ENCODE results near the gene P2RX2. TPM values are rescaled to one million over a fixed set of nuclear protein-coding genes. Genes with fewer than 3 reads are reported as not detected.

The P2RX2 gene
- total RNA-seq, 2 experiments from 2014 or later, result not detected

- ChIA-PET CTCF (ENCODE audit: unreplicated experiment) (no interaction called here), POLR2A (interaction anchor here (0.6 to 0.8 kb wide), 2 partner anchors 8 to 52 kb away, joined by 3 to 4 read pairs; no protein-coding TSS in a partner anchor)
- Histone ChIP-seq H3K4me3 (ENCODE audit: low read depth, low read length, poor library complexity, severe bottlenecking) (no peak overlapping the region), H3K4me1 (ENCODE audit: insufficient read depth, low read length, poor library complexity, severe bottlenecking) (peaks cover 9% of the 10 kb centered on the region), H3K9me2 (ENCODE audit: insufficient read depth, low read length) (no peaks in the 10 kb centered on the region), H3K27ac (ENCODE audit: low read depth, low read length, poor library complexity, severe bottlenecking) (no peak overlapping the region), H3K79me2 (ENCODE audit: insufficient read depth, low read depth, low read length) (no peaks in the 10 kb centered on the region), H2AFZ (ENCODE audit: low read length) (no peak overlapping the region), H3K9me3 (ENCODE audit: low read length) (peaks cover 20% of the 10 kb centered on the region; the same call in 1 of the 2 replicates), H3K4me2 (ENCODE audit: low read length) (no peak overlapping the region), H3K36me3 (ENCODE audit: insufficient read depth, low read length) (peaks cover under 1% of the 10 kb centered on the region; the same call in 1 of the 2 replicates), H4K20me1 (ENCODE audit: insufficient read depth, low read length) (no peaks in the 10 kb centered on the region)
- BruUV-seq (replicated peaks), result no TSS peak
- DNase-seq (ENCODE audit: low spot score), result no peak
- TF ChIP-seq CTCF (conservative IDR thresholded peaks at IDR 0.05; ENCODE audit: low read length), result no peak
- TF ChIP-seq EZH2phosphoT487 (IDR thresholded peaks at IDR 0.05; ENCODE audit: borderline replicate concordance, low read depth, low read length), result no peak
- intact Hi-C loops (cut with micrococcal nuclease; ENCODE audit: unreplicated experiment), result no loop called here
Measured at GRCh38 chr12:132617822-132618682, 524 bp upstream of the P2RX2 start.

- no peaks in the 10 kb centered on the region for H3K79me2 ChIP-seq (ENCODE audit: insufficient read depth, low read depth, low read length)
- TF ChIP-seq CTCF (conservative IDR thresholded peaks at IDR 0.05; ENCODE audit: low read length) (no peak), EZH2phosphoT487 (IDR thresholded peaks at IDR 0.05; ENCODE audit: borderline replicate concordance, low read depth, low read length) (no peak)
- BruUV-seq (replicated peaks), result no TSS peak
- no peak overlapping the region for H3K27ac ChIP-seq (ENCODE audit: low read depth, low read length, poor library complexity, severe bottlenecking)
- H3K9me2 ChIP-seq (ENCODE audit: insufficient read depth, low read length), result no peaks in the 10 kb centered on the region
- peaks cover 11% of the 10 kb centered on the region for H3K36me3 ChIP-seq (ENCODE audit: insufficient read depth, low read length)
- no peak overlapping the region for H3K4me3 ChIP-seq (ENCODE audit: low read depth, low read length, poor library complexity, severe bottlenecking)
- H3K4me2 ChIP-seq (ENCODE audit: low read length), result no peak overlapping the region
- intact Hi-C loops (cut with micrococcal nuclease; ENCODE audit: unreplicated experiment), result no loop called here
- peaks cover 8% of the 10 kb centered on the region for H3K4me1 ChIP-seq (ENCODE audit: insufficient read depth, low read length, poor library complexity, severe bottlenecking)
- CTCF ChIA-PET (ENCODE audit: unreplicated experiment), result no interaction called here
- no peaks in the 10 kb centered on the region for H4K20me1 ChIP-seq (ENCODE audit: insufficient read depth, low read length)
- H2AFZ ChIP-seq (ENCODE audit: low read length), result no peak overlapping the region
- H3K9me3 ChIP-seq (ENCODE audit: low read length), result peaks cover 20% of the 10 kb centered on the region; the same call in 1 of the 2 replicates
- no peak for DNase-seq (ENCODE audit: low spot score)
- POLR2A ChIA-PET, result no interaction called here
Measured at GRCh38 chr12:132619071-132619385, 452 bp downstream of the P2RX2 start.

Data from OCI-LY7 (cell line).